GM12801 (cell line): Measurements from ENCODE around the gene COL26A1.

Source experiments
- TF ChIP-seq, protein P1 (sequence below): IDR thresholded peaks from one replicate; pipeline ENCODE4 v1.5.1; 2011; ENCODE audit warnings: control low read depth; ENCODE audit not compliant: insufficient read length; ENCODE audit errors: extremely low read depth

Gene COL26A1

GRCh38 chr7:101578552-101578951 lies 215.9 kb downstream of the COL26A1 start:
- TF ChIP-seq, protein P1, sequence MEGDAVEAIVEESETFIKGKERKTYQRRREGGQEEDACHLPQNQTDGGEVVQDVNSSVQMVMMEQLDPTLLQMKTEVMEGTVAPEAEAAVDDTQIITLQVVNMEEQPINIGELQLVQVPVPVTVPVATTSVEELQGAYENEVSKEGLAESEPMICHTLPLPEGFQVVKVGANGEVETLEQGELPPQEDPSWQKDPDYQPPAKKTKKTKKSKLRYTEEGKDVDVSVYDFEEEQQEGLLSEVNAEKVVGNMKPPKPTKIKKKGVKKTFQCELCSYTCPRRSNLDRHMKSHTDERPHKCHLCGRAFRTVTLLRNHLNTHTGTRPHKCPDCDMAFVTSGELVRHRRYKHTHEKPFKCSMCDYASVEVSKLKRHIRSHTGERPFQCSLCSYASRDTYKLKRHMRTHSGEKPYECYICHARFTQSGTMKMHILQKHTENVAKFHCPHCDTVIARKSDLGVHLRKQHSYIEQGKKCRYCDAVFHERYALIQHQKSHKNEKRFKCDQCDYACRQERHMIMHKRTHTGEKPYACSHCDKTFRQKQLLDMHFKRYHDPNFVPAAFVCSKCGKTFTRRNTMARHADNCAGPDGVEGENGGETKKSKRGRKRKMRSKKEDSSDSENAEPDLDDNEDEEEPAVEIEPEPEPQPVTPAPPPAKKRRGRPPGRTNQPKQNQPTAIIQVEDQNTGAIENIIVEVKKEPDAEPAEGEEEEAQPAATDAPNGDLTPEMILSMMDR = no peak

- TF ChIP-seq, protein P1 = no peak
These were observed 217.9 kb downstream of the COL26A1 start for GRCh38 chr7:101580596-101580995.

DNA sequence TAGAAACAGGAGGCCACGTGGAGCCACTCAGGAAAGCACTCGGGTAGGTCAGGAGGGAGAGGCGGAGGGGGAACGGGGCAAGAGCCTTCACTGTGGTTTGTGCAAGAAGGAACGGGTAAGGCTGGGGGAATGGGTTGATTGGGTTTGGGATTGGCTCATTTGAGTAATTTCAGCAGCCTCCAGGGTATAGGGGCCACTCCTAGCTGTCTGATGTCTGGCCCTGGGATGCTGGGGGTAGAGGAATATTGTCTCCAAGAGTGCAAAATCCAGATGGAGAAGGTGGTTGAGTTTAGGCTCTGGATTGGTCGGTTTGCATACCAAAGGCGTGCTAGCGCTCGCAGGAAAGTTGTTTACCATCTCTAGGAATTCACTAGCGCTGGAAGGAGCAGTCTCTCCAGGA lies 219.2 kb downstream of the COL26A1 start:
- TF ChIP-seq, protein P1 = no peak

- TF ChIP-seq, protein P1 = no peak
These were observed 220.3 kb downstream of the COL26A1 start for GRCh38 chr7:101582971-101583370.

DNA sequence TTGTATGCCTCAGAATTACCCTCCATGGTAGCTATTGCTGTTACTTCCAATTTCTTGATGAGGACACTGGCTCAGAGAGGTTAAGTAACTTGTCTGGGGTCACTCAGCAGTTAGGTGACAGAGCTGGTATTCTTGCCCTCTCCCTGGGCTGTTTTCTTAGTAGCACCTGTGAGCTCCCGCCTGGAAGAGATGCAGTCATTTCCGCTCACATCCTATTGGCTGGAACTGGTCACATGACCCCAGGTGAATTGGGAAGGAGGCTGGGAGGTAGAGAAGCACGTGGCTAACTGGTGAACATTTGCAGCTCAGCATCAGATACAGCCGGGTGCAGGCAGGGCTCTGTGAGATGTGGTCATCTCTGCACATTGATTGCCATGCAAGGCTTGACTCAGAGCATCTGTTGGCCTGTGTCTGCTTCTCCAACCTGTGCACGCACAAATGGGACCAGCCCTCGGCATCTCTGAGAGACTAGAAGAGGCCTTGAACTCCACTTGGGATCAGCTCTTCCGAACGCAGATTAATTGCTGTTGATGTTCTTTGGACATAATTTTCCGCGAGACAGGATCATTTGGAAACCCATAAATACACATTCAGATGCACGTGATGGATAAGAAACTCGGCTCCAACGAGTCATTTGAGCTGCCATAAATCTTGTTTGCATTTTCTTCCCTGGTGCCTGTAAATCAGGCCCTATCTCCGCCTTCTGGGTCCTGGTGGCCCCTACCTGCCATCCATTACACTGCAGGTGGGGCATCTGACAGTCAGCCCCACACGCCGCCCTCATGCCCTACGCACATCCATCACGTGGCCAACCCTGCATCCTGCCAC lies 223.6 kb downstream of the COL26A1 start:
- TF ChIP-seq, protein P1 = no peak

DNA sequence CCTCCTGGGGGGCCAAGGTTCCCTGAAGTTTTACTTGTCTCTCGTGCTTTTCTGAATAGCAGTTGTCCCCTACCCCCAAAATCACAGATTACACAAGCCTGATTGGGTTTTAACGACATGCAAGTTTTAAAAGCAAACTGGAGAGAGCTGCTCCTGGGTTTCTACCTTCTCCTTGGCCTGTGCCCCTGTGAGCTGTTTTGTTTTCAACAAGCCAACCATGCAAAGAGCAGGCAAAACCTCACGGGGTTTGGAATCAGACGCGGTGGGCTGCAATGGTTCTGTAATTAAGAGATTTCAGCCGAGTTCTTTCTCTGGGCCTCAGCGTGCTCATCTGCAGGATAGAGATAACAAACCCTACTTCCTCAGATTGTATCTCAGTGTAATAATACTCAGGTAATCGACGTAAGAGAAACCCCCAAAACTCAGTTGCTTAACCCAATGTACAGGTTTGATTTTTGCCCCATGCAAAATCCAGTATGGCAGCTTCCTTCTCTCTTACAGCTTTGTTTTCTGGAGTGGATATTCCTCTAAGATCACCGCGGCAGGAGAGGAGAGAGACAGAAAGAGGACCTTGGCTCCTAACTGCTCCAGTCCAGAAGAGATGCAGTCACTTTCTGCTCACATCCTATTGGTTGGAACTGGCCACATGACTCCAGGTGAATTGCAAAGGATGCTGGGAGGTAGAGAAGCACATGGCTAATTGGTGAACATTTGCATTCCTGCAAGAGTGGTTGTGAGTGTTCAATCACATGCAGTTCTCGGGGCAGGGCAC lies 224.4 kb downstream of the COL26A1 start:
- TF ChIP-seq, protein P1 = no peak

- TF ChIP-seq, protein P1 = no peak
These were observed 225.7 kb downstream of the COL26A1 start for GRCh38 chr7:101588131-101588935.
